C4-2B (cell line): ENCODE data around the gene OPTC.

Experiments
- H3K27ac ChIP-seq: fragments of 450-650 bp; 2 replicates; pipeline ENCODE4 v1.5.1; 2017
- CTCF ChIP-seq: fragments of 450-650 bp; conservative IDR thresholded peaks from 2 replicates; pipeline ENCODE4 v1.5.1; 2017; ENCODE audit warnings: mild to moderate bottlenecking
- ZFX ChIP-seq: fragments of 450-650 bp; IDR thresholded peaks from 2 replicates; pipeline ENCODE4 v1.6.1; 2017

Gene OPTC

GRCh38 chr1:203492082-203492747 lies 1.7 kb upstream of the OPTC start:
- no peak overlapping the region for H3K27ac ChIP-seq
- TF ChIP-seq ZFX (no peak), CTCF (no peak)

GRCh38 chr1:203492748-203493130 lies 1.2 kb upstream of the OPTC start:
- no peak overlapping the region for H3K27ac ChIP-seq
- TF ChIP-seq CTCF: no peak

GRCh38 chr1:203495845-203496244 lies 1.9 kb downstream of the OPTC start:
- no peak overlapping the region for H3K27ac ChIP-seq
- TF ChIP-seq CTCF: no peak
- no peak for TF ChIP-seq ZFX

- H3K27ac ChIP-seq: no peak overlapping the region
- no peak for TF ChIP-seq CTCF
- no peak for TF ChIP-seq ZFX
Measured at GRCh38 chr1:203497269-203497777, 3.4 kb downstream of the OPTC start.

GRCh38 chr1:203499643-203500278 lies 5.8 kb downstream of the OPTC start:
- no peak for TF ChIP-seq CTCF
- TF ChIP-seq ZFX: no peak
- H3K27ac ChIP-seq: no peak overlapping the region

- no peak overlapping the region for H3K27ac ChIP-seq
- TF ChIP-seq ZFX (no peak), CTCF (no peak)
Measured at GRCh38 chr1:203500279-203500678, 6.3 kb downstream of the OPTC start.

- H3K27ac ChIP-seq: no peak overlapping the region
- TF ChIP-seq CTCF (no peak), ZFX (no peak)
Measured at GRCh38 chr1:203503836-203504235, 9.9 kb downstream of the OPTC start.
